Prostate gland (tissue), 2 donors: ENCODE measurements around the gene GFI1.

Experiments
- CTCF ChIP-seq, 4 experiments: fragments of 200-600 bp in 2 of 4; fragments of 450-650 bp in 2 of 4; sonication (generic) in 2 of 4; IDR thresholded peaks; 1 replicate in 3 of 4; 2 replicates in 1 of 4; pipeline ENCODE4 v1.5.1; 2016 to 2019; ENCODE audit warnings: antibody characterized with exemption in 4 of 4, mild to moderate bottlenecking in 2 of 4, moderate library complexity in 2 of 4
- POLR2A ChIP-seq: fragments of 450-650 bp; IDR thresholded peaks from one replicate; pipeline ENCODE4 v1.6.1; 2016; ENCODE audit warnings: antibody characterized with exemption, mild to moderate bottlenecking
- POLR2AphosphoS5 ChIP-seq: sonication (generic); formaldehyde crosslinking; IDR thresholded peaks from one replicate; pipeline ENCODE4 v1.6.1; 2017; ENCODE audit warnings: antibody characterized with exemption

- TF ChIP-seq CTCF (IDR thresholded peaks at IDR 0.05), result no peak
- no peak for TF ChIP-seq POLR2A
- TF ChIP-seq POLR2AphosphoS5, result no peak
Observed at GRCh38 chr1:92516574-92516973, 29.8 kb upstream of the GFI1 start.
